GM12878 (cell line): ENCODE data around the gene RPS16. TPM values are rescaled to one million over a fixed set of nuclear protein-coding genes. Genes with fewer than 3 reads are reported as not detected.

Experiments used
- ATAC-seq: fragments of 200-7000 bp; cut with Tn5 transposase; 3 replicates; pipeline ENCODE4 v1.9.1; 2020; ENCODE audit warnings: mild to moderate bottlenecking, moderate library complexity
- BruUV-seq: library from RNA; stranded (reverse); fragments of 400-500 nt; replicated peaks from 2 replicates; lab custom pipeline; 2021; lab: Mats Ljungman, UMichigan
- CTCF ChIA-PET: fragments of 300-600 bp; sonication (Branson Sonifier 250); formaldehyde crosslinking; extraction: SDS; loops from one replicate; lab custom pipeline; 2021; ENCODE audit warnings: inconsistent platforms; lab: Yijun Ruan, JAX
- POLR2A ChIA-PET: fragments of 350-600 bp; formaldehyde crosslinking; extraction: SDS; loops from one replicate; lab custom pipeline; 2021; ENCODE audit warnings: inconsistent platforms; lab: Charles Lee
- RAD21 ChIA-PET: fragments of 300-600 bp; sonication (Branson Sonifier 250); formaldehyde crosslinking; loops from one replicate; lab custom pipeline; 2023; ENCODE audit warnings: antibody characterized with exemption; ENCODE audit not compliant: unreplicated experiment; lab: Charles Lee
- SMC1A ChIA-PET: fragments of 300-600 bp; sonication (Branson Sonifier 250); formaldehyde crosslinking; loops from one replicate; lab custom pipeline; 2023; ENCODE audit not compliant: unreplicated experiment, uncharacterized antibody; lab: Charles Lee
- DNase-seq: peaks from one replicate; pipeline ENCODE4 v3.0.0-alpha.2; 2011; ENCODE audit warnings: low read depth, low spot score
- FAIRE-seq: peaks from 3 replicates; lab custom pipeline; 2011; peaks lifted over from hg19 to GRCh38; lab: Jason Lieb, UNC
- H2AFZ ChIP-seq: 2 replicates; pipeline ENCODE4 v1.6.0; 2011; ENCODE audit warnings: low read depth, low read length, control low read depth; ENCODE audit not compliant: control insufficient read depth
- H3K27ac ChIP-seq: 2 replicates; pipeline ENCODE4 v1.5.1; 2011; ENCODE audit warnings: control low read depth; ENCODE audit not compliant: control insufficient read depth, insufficient read depth
- H3K27me3 ChIP-seq, 2 experiments: replicated peaks in 1 of 2; 2 replicates each; pipeline versions ENCODE4 v1.6.0 to v1.6.1; 2011; ENCODE audit warnings: low read length in 1 of 2; ENCODE audit not compliant: control insufficient read depth in 2 of 2, insufficient read depth in 2 of 2
- H3K36me3 ChIP-seq, 2 experiments: 2 replicates each; pipeline ENCODE4 v1.5.1; 2011; ENCODE audit warnings: low read length in 1 of 2; ENCODE audit not compliant: control insufficient read depth in 2 of 2, insufficient read depth in 2 of 2
- H3K4me1 ChIP-seq: 2 replicates; pipeline ENCODE4 v1.6.1; 2011; ENCODE audit warnings: mild to moderate bottlenecking, low read length, moderate library complexity, mixed read lengths; ENCODE audit not compliant: control insufficient read depth, insufficient read depth
- H3K4me2 ChIP-seq: 2 replicates; pipeline ENCODE4 v1.6.0; 2011; ENCODE audit warnings: control low read depth; ENCODE audit not compliant: control insufficient read depth, insufficient read depth
- H3K4me3 ChIP-seq: fragments of 200-600 bp; sonication (generic); 2 replicates; pipeline ENCODE4 v1.5.1; 2016
- H3K79me2 ChIP-seq: 2 replicates; pipeline ENCODE4 v1.6.0; 2011; ENCODE audit warnings: low read length; ENCODE audit not compliant: control insufficient read depth, insufficient read depth
- H3K9ac ChIP-seq: 2 replicates; pipeline ENCODE4 v1.8.0; 2011; ENCODE audit warnings: low read length, control low read depth, mixed read lengths; ENCODE audit not compliant: control insufficient read depth, insufficient read depth
- H3K9me3 ChIP-seq: replicated peaks from 3 replicates; pipeline ENCODE4 v1.5.1; 2011; ENCODE audit warnings: mild to moderate bottlenecking, low read length; ENCODE audit not compliant: control insufficient read depth, insufficient read depth
- H4K20me1 ChIP-seq: 2 replicates; pipeline ENCODE4 v1.6.0; 2011; ENCODE audit not compliant: control insufficient read depth, insufficient read depth
- ATF7 ChIP-seq: fragments of 450-650 bp; IDR thresholded peaks from 2 replicates; pipeline ENCODE4 v1.6.1; 2016; ENCODE audit warnings: low read depth, mild to moderate bottlenecking
- CBFB ChIP-seq: IDR thresholded peaks from 2 replicates; pipeline ENCODE4 v1.6.1; 2016; ENCODE audit warnings: antibody characterized with exemption, low read depth
- CREM ChIP-seq: IDR thresholded peaks from 2 replicates; pipeline ENCODE4 v1.6.1; 2014; ENCODE audit warnings: antibody characterized with exemption, low read depth
- HCFC1 ChIP-seq: fragments of 150-350 bp; IDR thresholded peaks from 2 replicates; pipeline ENCODE4 v1.6.1; 2014; ENCODE audit warnings: low read length
- HDGF ChIP-seq: fragments of 450-650 bp; IDR thresholded peaks from 2 replicates; pipeline ENCODE4 v1.6.1; 2016; ENCODE audit warnings: antibody characterized with exemption
- IKZF1 ChIP-seq: fragments of 450-650 bp; conservative IDR thresholded peaks from 2 replicates; pipeline ENCODE4 v1.6.1; 2017; ENCODE audit warnings: antibody characterized with exemption, mild to moderate bottlenecking
- KDM1A ChIP-seq: fragments of 200-600 bp; sonication (generic); IDR thresholded peaks from 2 replicates; pipeline ENCODE4 v1.6.1; 2016; ENCODE audit warnings: borderline replicate concordance
- MYC ChIP-seq: IDR thresholded peaks from 2 replicates; pipeline ENCODE4 v1.6.1; 2011; ENCODE audit warnings: mild to moderate bottlenecking, low read length, moderate library complexity, inconsistent platforms; ENCODE audit not compliant: insufficient read depth, insufficient replicate concordance, insufficient read length, severe bottlenecking
- NBN ChIP-seq: fragments of 450-650 bp; IDR thresholded peaks from 2 replicates; pipeline ENCODE4 v1.6.1; 2016
- NFXL1 ChIP-seq: fragments of 450-650 bp; IDR thresholded peaks from 2 replicates; pipeline ENCODE4 v1.6.1; 2017; ENCODE audit warnings: antibody characterized with exemption, mild to moderate bottlenecking, borderline replicate concordance
- RUNX3 ChIP-seq: IDR thresholded peaks from 2 replicates; pipeline ENCODE4 v1.6.1; 2012; ENCODE audit warnings: low read length, inconsistent platforms
- SIX5 ChIP-seq: IDR thresholded peaks from 2 replicates; pipeline ENCODE4 v1.6.1; 2011; ENCODE audit warnings: mild to moderate bottlenecking, low read depth, low read length, moderate library complexity; ENCODE audit not compliant: severe bottlenecking
- SP1 ChIP-seq: IDR thresholded peaks from one replicate; pipeline ENCODE4 v1.6.1; 2011; ENCODE audit warnings: low read depth, low read length
- SPI1 ChIP-seq: IDR thresholded peaks from 2 replicates; pipeline ENCODE4 v1.6.1; 2011; ENCODE audit warnings: low read depth, mild to moderate bottlenecking, low read length, moderate library complexity, borderline replicate concordance; ENCODE audit not compliant: insufficient read depth
- SUZ12 ChIP-seq: fragments of 200-600 bp; sonication (generic); IDR thresholded peaks from one replicate; pipeline ENCODE4 v1.6.1; 2018; ENCODE audit warnings: antibody characterized with exemption, mild to moderate bottlenecking; ENCODE audit not compliant: unreplicated experiment
- WGBS: methylation state at CpG from one replicate; pipeline ENCODE4 v1.1.6; 2016; ENCODE audit warnings: low lambda C conversion rate; ENCODE audit not compliant: insufficient replicate concordance, insufficient coverage; ENCODE audit errors: missing lambda C conversion rate; 5-methylcytosine and 5-hydroxymethylcytosine counted together
- in situ Hi-C: fragments of 300-500 bp; cut with MboI; formaldehyde crosslinking; loops from 9 replicates; pipeline ENCODE4 v1.14.3; 2018; ENCODE audit warnings: mixed read lengths
- intact Hi-C: fragments of 100-400 bp; cut with micrococcal nuclease; formaldehyde crosslinking; loops from one replicate; pipeline ENCODE4 v1.14.2; 2022; ENCODE audit not compliant: unreplicated experiment
- polyA plus RNA-seq, 11 experiments: library from polyadenylated mRNA; depleted of rRNA in 4 of 11; unstranded in 6 of 11; stranded (reverse) in 5 of 11; fragments of >200 nt; fragmentation: Nextera tagmentation in 4 of 11; fragmentation: Illumina TruSeq in 1 of 11; extraction: Ambion mirVana in 4 of 11; extraction: Trizol in 1 of 11; gene quantifications; 1 replicate in 1 of 11; 2 replicates in 10 of 11; pipeline versions ENCODE4 v1.2.1 to v1.2.3, GENCODE V29; 2011 to 2016; ENCODE audit warnings: inconsistent platforms in 2 of 11, missing spikeins in 2 of 11, low read depth in 1 of 11
- total RNA-seq, 4 experiments: library from RNA; depleted of rRNA in 3 of 4; stranded (reverse); fragments of >200 nt in 3 of 4; fragmentation: Illumina TruSeq in 1 of 4; extraction: Trizol in 1 of 4; gene quantifications; 2 replicates each; pipeline versions ENCODE4 v1.2.1 to v1.2.3, GENCODE V29; 2013 to 2021
- TF ChIP-seq, protein P1 (sequence below): fragments of 450-650 bp; IDR thresholded peaks from 2 replicates; pipeline ENCODE4 v1.6.1; 2017; ENCODE audit warnings: mild to moderate bottlenecking

RPS16 gene
- total and polyA plus RNA-seq, 10 of the 15 experiments (the other 5 are each of a cell fraction or from before 2014, with no cell fraction given), result 148 to 4,810 (median 2,343) TPM

DNA sequence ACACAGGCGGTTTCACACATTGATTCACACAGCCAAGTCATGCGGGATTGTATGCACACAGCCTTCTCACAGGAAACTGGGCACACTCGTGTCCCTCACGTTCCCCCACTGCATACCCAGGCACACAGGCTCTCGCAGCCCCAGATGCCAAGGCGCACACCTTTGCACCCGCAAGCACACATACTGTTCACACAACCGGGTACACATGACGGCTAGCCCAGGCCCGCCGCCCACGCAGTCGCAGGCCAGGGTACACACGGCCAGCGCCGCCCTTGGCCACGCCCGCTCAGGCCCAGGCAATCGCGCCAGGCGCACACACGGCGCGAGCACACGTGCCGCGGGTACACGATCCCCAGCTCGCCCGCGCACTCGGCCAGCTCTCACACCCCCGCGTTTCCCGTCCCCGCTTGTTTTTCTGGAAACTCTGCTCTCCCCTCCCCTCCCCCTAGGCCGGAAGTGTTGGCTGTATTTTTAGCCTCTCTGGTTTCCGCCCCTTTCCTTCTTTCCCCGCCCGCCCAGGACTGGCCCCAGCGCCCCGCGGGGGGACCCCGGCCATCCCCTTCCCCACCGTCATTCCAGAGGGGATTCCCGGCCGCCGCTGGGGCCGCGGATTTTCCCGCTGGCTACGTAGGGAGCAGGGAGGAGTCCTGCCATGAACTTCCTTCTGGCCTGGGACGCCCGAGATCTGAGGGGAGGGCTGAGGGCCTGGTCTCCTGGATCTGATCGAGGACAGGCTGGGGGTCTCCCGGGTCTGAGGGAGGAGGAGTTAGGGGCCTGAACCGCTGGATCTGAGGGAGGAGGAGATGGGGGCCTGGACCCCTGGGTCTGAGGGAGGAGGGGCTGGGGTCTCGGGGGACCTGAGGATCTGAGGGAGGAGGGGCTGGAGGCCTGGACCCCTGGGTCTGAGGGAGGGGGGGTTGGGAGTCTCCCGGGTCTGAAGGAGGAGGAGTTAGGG is 33.1 kb downstream of the RPS16 start:
- ATAC-seq (peak; percentile 18), DNase-seq (peak; percentile 78), FAIRE-seq (peak; percentile 31)
- no peaks in the 10 kb centered on the region for H3K36me3 ChIP-seq
- 1% methylated on average over 42 of the region's 59 CpGs for WGBS
- BruUV-seq, result no TSS peak
- RAD21 ChIA-PET, result interaction anchor here (1.0 to 6.7 kb wide), 4 partner anchors 9 to 568 kb away, joined by 3 to 159 read pairs (median 8); partner anchors contain the start of genes MED29, PAF1 and PLEKHG2
- H3K4me1 ChIP-seq, result peaks cover 71% of the 10 kb centered on the region
- SMC1A ChIA-PET, result interaction anchor here (8.7 kb wide), 1 partner anchor 9 kb away, joined by 146 read pairs; the partner anchor contains the start of gene PLEKHG2
- H3K4me3 ChIP-seq, result peak overlapping the region; percentile 82
- in situ Hi-C loops, result no loop called here
- H3K4me2 ChIP-seq, result peak overlapping the region; percentile 100
- no peaks in the 10 kb centered on the region for H3K9me3 ChIP-seq
- peak overlapping the region; percentile 90 for H3K9ac ChIP-seq
- H3K27me3 ChIP-seq, result no peaks in the 10 kb centered on the region
- CTCF ChIA-PET, result interaction anchor here (1.7 to 7.4 kb wide), 4 partner anchors 9 to 131 kb away, joined by 4 to 218 read pairs (median 14); partner anchors contain the start of genes EID2B and PLEKHG2
- H2AFZ ChIP-seq, result no peak overlapping the region; the same call in 1 of the 2 replicates
- H3K79me2 ChIP-seq, result peaks cover 43% of the 10 kb centered on the region
- POLR2A ChIA-PET, result interaction anchor here (1.6 to 2.9 kb wide), 4 partner anchors 9 to 60 kb away, joined by 3 to 37 read pairs (median 12); partner anchors contain the start of genes MED29, PAF1, PLEKHG2 and SAMD4B
- peak overlapping the region; percentile 100 for H3K27ac ChIP-seq
- intact Hi-C loops, result loop anchor here (10.0 kb wide), 1 partner anchor 428 kb away; the partner anchor contains the start of gene FBXO17
- no peaks in the 10 kb centered on the region for H4K20me1 ChIP-seq
- no peak for TF ChIP-seq SPI1
- TF ChIP-seq SP1, result peak; percentile 84
- TF ChIP-seq SUZ12, result no peak
- peak; percentile 19; the same call in 1 of the 2 replicates for TF ChIP-seq CREM
- TF ChIP-seq ATF7, result peak; percentile 64; the same call in 1 of the 2 replicates
- TF ChIP-seq, protein P1, sequence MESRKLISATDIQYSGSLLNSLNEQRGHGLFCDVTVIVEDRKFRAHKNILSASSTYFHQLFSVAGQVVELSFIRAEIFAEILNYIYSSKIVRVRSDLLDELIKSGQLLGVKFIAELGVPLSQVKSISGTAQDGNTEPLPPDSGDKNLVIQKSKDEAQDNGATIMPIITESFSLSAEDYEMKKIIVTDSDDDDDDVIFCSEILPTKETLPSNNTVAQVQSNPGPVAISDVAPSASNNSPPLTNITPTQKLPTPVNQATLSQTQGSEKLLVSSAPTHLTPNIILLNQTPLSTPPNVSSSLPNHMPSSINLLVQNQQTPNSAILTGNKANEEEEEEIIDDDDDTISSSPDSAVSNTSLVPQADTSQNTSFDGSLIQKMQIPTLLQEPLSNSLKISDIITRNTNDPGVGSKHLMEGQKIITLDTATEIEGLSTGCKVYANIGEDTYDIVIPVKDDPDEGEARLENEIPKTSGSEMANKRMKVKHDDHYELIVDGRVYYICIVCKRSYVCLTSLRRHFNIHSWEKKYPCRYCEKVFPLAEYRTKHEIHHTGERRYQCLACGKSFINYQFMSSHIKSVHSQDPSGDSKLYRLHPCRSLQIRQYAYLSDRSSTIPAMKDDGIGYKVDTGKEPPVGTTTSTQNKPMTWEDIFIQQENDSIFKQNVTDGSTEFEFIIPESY, result no peak
- no peak; the same call in 1 of the 2 replicates for TF ChIP-seq NBN
- TF ChIP-seq NFXL1, result no peak
- no peak for TF ChIP-seq SIX5
- peak; percentile 98; the same call in 1 of the 2 replicates for TF ChIP-seq KDM1A
- peak; percentile 31 for TF ChIP-seq HDGF
- no peak for TF ChIP-seq CBFB
- no peak; the same call in 1 of the 2 replicates for TF ChIP-seq HCFC1
- no peak for TF ChIP-seq RUNX3
- TF ChIP-seq IKZF1, result peak; percentile 96
- TF ChIP-seq MYC, result peak; percentile 94
